Smooth muscle cell (in vitro differentiated cells): Measurements from ENCODE around the gene DDIAS. TPM values are rescaled to one million over a fixed set of nuclear protein-coding genes. Genes with fewer than 3 reads are reported as not detected.

Source experiments
- DNase-seq: peaks from one replicate; lab custom pipeline; 2025; ENCODE audit not compliant: unreplicated experiment; lab: John Stamatoyannopoulos, UW
- H2AFZ ChIP-seq: fragments of 200-600 bp; sonication (generic); 2 replicates; pipeline ENCODE4 v1.6.0; 2016; ENCODE audit warnings: antibody characterized with exemption, low read depth, mild to moderate bottlenecking
- H3F3A ChIP-seq: fragments of 200-600 bp; sonication (generic); 2 replicates; pipeline ENCODE4 v1.6.0; 2017; ENCODE audit warnings: antibody characterized with exemption, low read depth
- H3K27ac ChIP-seq: fragments of 200-600 bp; sonication (generic); 2 replicates; pipeline ENCODE4 v1.5.1; 2016; ENCODE audit warnings: low read depth, mild to moderate bottlenecking
- H3K27me3 ChIP-seq: fragments of 200-600 bp; sonication (generic); 2 replicates; pipeline ENCODE4 v1.6.1; 2016; ENCODE audit warnings: low read depth, mild to moderate bottlenecking
- H3K36me3 ChIP-seq: fragments of 200-600 bp; sonication (generic); 2 replicates; pipeline ENCODE4 v1.5.1; 2016; ENCODE audit warnings: low read depth
- H3K4me1 ChIP-seq: fragments of 200-600 bp; sonication (generic); 2 replicates; pipeline ENCODE4 v1.5.1; 2016; ENCODE audit warnings: low read depth
- H3K4me2 ChIP-seq: fragments of 200-600 bp; sonication (generic); 2 replicates; pipeline ENCODE4 v1.6.0; 2016; ENCODE audit warnings: mild to moderate bottlenecking
- H3K4me3 ChIP-seq: fragments of 200-600 bp; sonication (generic); 2 replicates; pipeline ENCODE4 v1.5.1; 2016; ENCODE audit warnings: mild to moderate bottlenecking
- H3K79me2 ChIP-seq: fragments of 200-600 bp; sonication (generic); 2 replicates; pipeline ENCODE4 v1.6.0; 2016; ENCODE audit warnings: low read depth, mild to moderate bottlenecking
- H3K9ac ChIP-seq: fragments of 200-600 bp; sonication (generic); 2 replicates; pipeline ENCODE4 v1.6.0; 2016; ENCODE audit warnings: low read depth
- H3K9me3 ChIP-seq: fragments of 200-600 bp; sonication (generic); replicated peaks from 2 replicates; pipeline ENCODE4 v1.5.1; 2016; ENCODE audit warnings: low read depth
- H4K20me1 ChIP-seq: fragments of 200-600 bp; sonication (generic); 2 replicates; pipeline ENCODE4 v1.6.0; 2016; ENCODE audit warnings: low read depth
- CTCF ChIP-seq: fragments of 200-600 bp; sonication (generic); IDR thresholded peaks from 2 replicates; pipeline ENCODE4 v1.5.1; 2017; ENCODE audit warnings: borderline replicate concordance, mild to moderate bottlenecking, antibody characterized with exemption; ENCODE audit not compliant: insufficient read depth, poor library complexity, severe bottlenecking
- WGBS: methylation state at CpG from one replicate; pipeline ENCODE4 v1.1.7; 2016; ENCODE audit warnings: low lambda C conversion rate; 5-methylcytosine and 5-hydroxymethylcytosine counted together
- polyA plus RNA-seq: library from polyadenylated mRNA; unstranded; fragments of >200 nt; fragmentation: Nextera tagmentation; extraction: Ambion mirVana; gene quantifications from 2 replicates; pipeline ENCODE4 v1.2.1, GENCODE V29; 2016
- total RNA-seq: library from RNA; depleted of rRNA; stranded (reverse); fragments of >200 nt; gene quantifications from 2 replicates; pipeline ENCODE4 v1.2.3, GENCODE V29; 2014

Gene DDIAS
- total and polyA plus RNA-seq, 2 experiments from 2014 or later, result 3.1 to 5.9 TPM

- H3K27ac ChIP-seq, result no peak overlapping the region
- no peak for TF ChIP-seq CTCF
- H3K4me3 ChIP-seq, result no peak overlapping the region
- no peak for DNase-seq
- H4K20me1 ChIP-seq, result peaks cover 13% of the 10 kb centered on the region
- H2AFZ ChIP-seq, result no peak overlapping the region
- H3K4me1 ChIP-seq, result no peaks in the 10 kb centered on the region
- H3K79me2 ChIP-seq, result peaks cover 32% of the 10 kb centered on the region
- no peaks in the 10 kb centered on the region for H3K27me3 ChIP-seq
- 95% methylated on average over 2 of the region's 2 CpGs for WGBS
- no peaks in the 10 kb centered on the region for H3K9me3 ChIP-seq
- H3K9ac ChIP-seq, result no peak overlapping the region
- no peaks in the 10 kb centered on the region for H3K36me3 ChIP-seq
- no peak overlapping the region for H3K4me2 ChIP-seq
- no peaks in the 10 kb centered on the region for H3F3A ChIP-seq
Observed at GRCh38 chr11:82892611-82893169, 8.8 kb upstream of the DDIAS start.

- H3K27me3 ChIP-seq, result no peaks in the 10 kb centered on the region
Observed at GRCh38 chr11:82895437-82896091, 6.0 kb upstream of the DDIAS start.

GRCh38 chr11:82896183-82896582, 5.4 kb upstream of the DDIAS start:
- H4K20me1 ChIP-seq, result peaks cover 6% of the 10 kb centered on the region
- H3K27ac ChIP-seq, result no peak overlapping the region
- H3K27me3 ChIP-seq, result no peaks in the 10 kb centered on the region
- no peak overlapping the region for H3K9ac ChIP-seq
- no peaks in the 10 kb centered on the region for H3F3A ChIP-seq
- H3K79me2 ChIP-seq, result peaks cover 49% of the 10 kb centered on the region
- no peak overlapping the region for H3K4me3 ChIP-seq
- WGBS, result 95% methylated on average over 6 of the region's 6 CpGs
- H2AFZ ChIP-seq, result no peak overlapping the region
- no peaks in the 10 kb centered on the region for H3K36me3 ChIP-seq
- peaks cover 7% of the 10 kb centered on the region for H3K4me1 ChIP-seq
- TF ChIP-seq CTCF, result no peak
- DNase-seq, result no peak
- no peak overlapping the region for H3K4me2 ChIP-seq
- H3K9me3 ChIP-seq, result no peaks in the 10 kb centered on the region

More at GRCh38 chr11:82895437-82896091, 6.0 kb upstream of the DDIAS start:
- Histone ChIP-seq H3K4me2 (no peak overlapping the region), H3K27ac (no peak overlapping the region), H3K4me1 (peaks cover 7% of the 10 kb centered on the region), H3K4me3 (no peak overlapping the region), H3K79me2 (peaks cover 54% of the 10 kb centered on the region), H3K9me3 (no peaks in the 10 kb centered on the region), H3F3A (no peaks in the 10 kb centered on the region), H4K20me1 (peaks cover 13% of the 10 kb centered on the region), H3K36me3 (no peaks in the 10 kb centered on the region), H2AFZ (no peak overlapping the region), H3K9ac (no peak overlapping the region)
- no peak for DNase-seq
- no peak for TF ChIP-seq CTCF

GRCh38 chr11:82898241-82898640, 3.3 kb upstream of the DDIAS start:
- DNase-seq, result no peak
- Histone ChIP-seq H3K27ac (no peak overlapping the region), H3K9me3 (no peaks in the 10 kb centered on the region), H3K9ac (no peak overlapping the region), H3K4me2 (no peak overlapping the region), H3K4me1 (peaks cover 7% of the 10 kb centered on the region), H3K79me2 (peaks cover 42% of the 10 kb centered on the region), H3F3A (no peaks in the 10 kb centered on the region), H3K27me3 (no peaks in the 10 kb centered on the region), H2AFZ (no peak overlapping the region), H3K36me3 (no peaks in the 10 kb centered on the region), H3K4me3 (no peak overlapping the region), H4K20me1 (peaks cover 5% of the 10 kb centered on the region)
- WGBS, result 93% methylated on average over 1 of the region's 1 CpG
- no peak for TF ChIP-seq CTCF
